Smooth muscle cell (in vitro differentiated cells): Measurements from ENCODE around the gene PRKG2. TPM values are rescaled to one million over a fixed set of nuclear protein-coding genes. Genes with fewer than 3 reads are reported as not detected.

Experiments used
- DNase-seq: peaks from one replicate; lab custom pipeline; 2025; ENCODE audit not compliant: unreplicated experiment; lab: John Stamatoyannopoulos, UW
- H2AFZ ChIP-seq: fragments of 200-600 bp; sonication (generic); 2 replicates; pipeline ENCODE4 v1.6.0; 2016; ENCODE audit warnings: antibody characterized with exemption, low read depth, mild to moderate bottlenecking
- H3F3A ChIP-seq: fragments of 200-600 bp; sonication (generic); 2 replicates; pipeline ENCODE4 v1.6.0; 2017; ENCODE audit warnings: antibody characterized with exemption, low read depth
- H3K27ac ChIP-seq: fragments of 200-600 bp; sonication (generic); 2 replicates; pipeline ENCODE4 v1.5.1; 2016; ENCODE audit warnings: low read depth, mild to moderate bottlenecking
- H3K27me3 ChIP-seq: fragments of 200-600 bp; sonication (generic); 2 replicates; pipeline ENCODE4 v1.6.1; 2016; ENCODE audit warnings: low read depth, mild to moderate bottlenecking
- H3K36me3 ChIP-seq: fragments of 200-600 bp; sonication (generic); 2 replicates; pipeline ENCODE4 v1.5.1; 2016; ENCODE audit warnings: low read depth
- H3K4me1 ChIP-seq: fragments of 200-600 bp; sonication (generic); 2 replicates; pipeline ENCODE4 v1.5.1; 2016; ENCODE audit warnings: low read depth
- H3K4me2 ChIP-seq: fragments of 200-600 bp; sonication (generic); 2 replicates; pipeline ENCODE4 v1.6.0; 2016; ENCODE audit warnings: mild to moderate bottlenecking
- H3K4me3 ChIP-seq: fragments of 200-600 bp; sonication (generic); 2 replicates; pipeline ENCODE4 v1.5.1; 2016; ENCODE audit warnings: mild to moderate bottlenecking
- H3K79me2 ChIP-seq: fragments of 200-600 bp; sonication (generic); 2 replicates; pipeline ENCODE4 v1.6.0; 2016; ENCODE audit warnings: low read depth, mild to moderate bottlenecking
- H3K9ac ChIP-seq: fragments of 200-600 bp; sonication (generic); 2 replicates; pipeline ENCODE4 v1.6.0; 2016; ENCODE audit warnings: low read depth
- H3K9me3 ChIP-seq: fragments of 200-600 bp; sonication (generic); replicated peaks from 2 replicates; pipeline ENCODE4 v1.5.1; 2016; ENCODE audit warnings: low read depth
- H4K20me1 ChIP-seq: fragments of 200-600 bp; sonication (generic); 2 replicates; pipeline ENCODE4 v1.6.0; 2016; ENCODE audit warnings: low read depth
- CTCF ChIP-seq: fragments of 200-600 bp; sonication (generic); IDR thresholded peaks from 2 replicates; pipeline ENCODE4 v1.5.1; 2017; ENCODE audit warnings: borderline replicate concordance, mild to moderate bottlenecking, antibody characterized with exemption; ENCODE audit not compliant: insufficient read depth, poor library complexity, severe bottlenecking
- WGBS: methylation state at CpG from one replicate; pipeline ENCODE4 v1.1.7; 2016; ENCODE audit warnings: low lambda C conversion rate; 5-methylcytosine and 5-hydroxymethylcytosine counted together
- polyA plus RNA-seq: library from polyadenylated mRNA; unstranded; fragments of >200 nt; fragmentation: Nextera tagmentation; extraction: Ambion mirVana; gene quantifications from 2 replicates; pipeline ENCODE4 v1.2.1, GENCODE V29; 2016
- total RNA-seq: library from RNA; depleted of rRNA; stranded (reverse); fragments of >200 nt; gene quantifications from 2 replicates; pipeline ENCODE4 v1.2.3, GENCODE V29; 2014

Gene PRKG2
- total and polyA plus RNA-seq, 2 experiments from 2014 or later = 0.09 TPM; not detected in 1

- DNase-seq = no peak
- H3K36me3 ChIP-seq = no peaks in the 10 kb centered on the region
- no peaks in the 10 kb centered on the region for H3K9me3 ChIP-seq
- no peak overlapping the region for H3K27ac ChIP-seq
- no peaks in the 10 kb centered on the region for H3F3A ChIP-seq
- no peak overlapping the region for H3K4me2 ChIP-seq
- H3K27me3 ChIP-seq = peaks cover 22% of the 10 kb centered on the region
- no peaks in the 10 kb centered on the region for H4K20me1 ChIP-seq
- H3K79me2 ChIP-seq = no peaks in the 10 kb centered on the region
- H3K9ac ChIP-seq = no peak overlapping the region
- no peaks in the 10 kb centered on the region for H3K4me1 ChIP-seq
- no peak for TF ChIP-seq CTCF
- no peak overlapping the region for H2AFZ ChIP-seq
- no peak overlapping the region for H3K4me3 ChIP-seq
Observed at GRCh38 chr4:81199831-81200230, 15.2 kb downstream of the PRKG2 start.

- 90% methylated on average over 1 of the region's 1 CpG for WGBS
- no peak overlapping the region for H3K4me3 ChIP-seq
- DNase-seq = no peak
- no peaks in the 10 kb centered on the region for H4K20me1 ChIP-seq
- no peak overlapping the region for H2AFZ ChIP-seq
- no peaks in the 10 kb centered on the region for H3K9me3 ChIP-seq
- H3K27ac ChIP-seq = no peak overlapping the region
- H3K36me3 ChIP-seq = no peaks in the 10 kb centered on the region
- TF ChIP-seq CTCF = no peak
- H3K4me1 ChIP-seq = no peaks in the 10 kb centered on the region
- no peak overlapping the region for H3K9ac ChIP-seq
- no peaks in the 10 kb centered on the region for H3F3A ChIP-seq
- peaks cover 19% of the 10 kb centered on the region for H3K27me3 ChIP-seq
- H3K4me2 ChIP-seq = no peak overlapping the region
- H3K79me2 ChIP-seq = no peaks in the 10 kb centered on the region
Observed at GRCh38 chr4:81198609-81199008, 16.4 kb downstream of the PRKG2 start.

GRCh38 chr4:81197864-81198524 is 17.0 kb downstream of the PRKG2 start:
- Histone ChIP-seq H3K4me3 (no peak overlapping the region), H2AFZ (no peak overlapping the region), H3F3A (no peaks in the 10 kb centered on the region), H3K9me3 (no peaks in the 10 kb centered on the region), H3K4me2 (no peak overlapping the region), H3K27ac (no peak overlapping the region), H3K27me3 (peaks cover 19% of the 10 kb centered on the region), H3K36me3 (no peaks in the 10 kb centered on the region), H3K9ac (no peak overlapping the region), H3K79me2 (no peaks in the 10 kb centered on the region), H4K20me1 (no peaks in the 10 kb centered on the region), H3K4me1 (no peaks in the 10 kb centered on the region)
- TF ChIP-seq CTCF = no peak
- WGBS = 75% methylated on average over 4 of the region's 4 CpGs
- no peak for DNase-seq

GRCh38 chr4:81196126-81196650 is 18.8 kb downstream of the PRKG2 start:
- no peak for DNase-seq
- no peaks in the 10 kb centered on the region for H3K36me3 ChIP-seq
- 89% methylated on average over 3 of the region's 3 CpGs for WGBS

More at GRCh38 chr4:81196126-81196650, 18.8 kb downstream of the PRKG2 start:
- no peak overlapping the region for H2AFZ ChIP-seq
- no peak for TF ChIP-seq CTCF
- H3K9ac ChIP-seq = no peak overlapping the region
- H3K9me3 ChIP-seq = no peaks in the 10 kb centered on the region
- no peaks in the 10 kb centered on the region for H3K4me1 ChIP-seq
- H3K4me2 ChIP-seq = no peak overlapping the region
- no peaks in the 10 kb centered on the region for H4K20me1 ChIP-seq
- H3K79me2 ChIP-seq = no peaks in the 10 kb centered on the region
- no peak overlapping the region for H3K4me3 ChIP-seq
- no peaks in the 10 kb centered on the region for H3F3A ChIP-seq
- peaks cover 8% of the 10 kb centered on the region for H3K27me3 ChIP-seq
- no peak overlapping the region for H3K27ac ChIP-seq
